ENCODE data around the gene VPS26B. TPM values are rescaled to one million over a fixed set of nuclear protein-coding genes. Genes with fewer than 3 reads are reported as not detected.

Gene VPS26B
- total and polyA plus RNA-seq, 7 donors, result 22.8 to 53.7 (median 35.7) TPM

- peaks cover 0 to 23% (median 18%) of the 10 kb centered on the region in 4 donors for H3K4me1 ChIP-seq
- H3K36me3 ChIP-seq, result no peaks in the 10 kb centered on the region
- H3K4me3 ChIP-seq, result peak overlapping the region in 2 of 4 donors; percentile 37 to 45
- TF ChIP-seq POLR2A (IDR thresholded peaks at IDR 0.05) (no peak), EP300 (IDR thresholded peaks at IDR 0.05) (no peak), POLR2AphosphoS5 (IDR thresholded peaks at IDR 0.05) (peak in 1 of 4 donors; percentile 23), CTCF (IDR thresholded peaks at IDR 0.05) (no peak)
- WGBS, 2 donors, result 14 to 15% methylated on average over 5 of the region's 5 CpGs
- no peak for DNase-seq
- intact Hi-C loops (cut with DNase I), result loop anchor here (5.0 kb wide), 1 partner anchor 57 kb away; the partner anchor contains the start of gene GLB1L2
- H3K9me3 ChIP-seq, result no peaks in the 10 kb centered on the region
- H3K27me3 ChIP-seq, result peaks cover 48 to 86% (median 76%) of the 10 kb centered on the region in 3 donors
- peak overlapping the region in 1 of 4 donors; percentile 43 for H3K27ac ChIP-seq
Measured at GRCh38 chr11:134275188-134275533, 50.7 kb downstream of the VPS26B start.

DNA sequence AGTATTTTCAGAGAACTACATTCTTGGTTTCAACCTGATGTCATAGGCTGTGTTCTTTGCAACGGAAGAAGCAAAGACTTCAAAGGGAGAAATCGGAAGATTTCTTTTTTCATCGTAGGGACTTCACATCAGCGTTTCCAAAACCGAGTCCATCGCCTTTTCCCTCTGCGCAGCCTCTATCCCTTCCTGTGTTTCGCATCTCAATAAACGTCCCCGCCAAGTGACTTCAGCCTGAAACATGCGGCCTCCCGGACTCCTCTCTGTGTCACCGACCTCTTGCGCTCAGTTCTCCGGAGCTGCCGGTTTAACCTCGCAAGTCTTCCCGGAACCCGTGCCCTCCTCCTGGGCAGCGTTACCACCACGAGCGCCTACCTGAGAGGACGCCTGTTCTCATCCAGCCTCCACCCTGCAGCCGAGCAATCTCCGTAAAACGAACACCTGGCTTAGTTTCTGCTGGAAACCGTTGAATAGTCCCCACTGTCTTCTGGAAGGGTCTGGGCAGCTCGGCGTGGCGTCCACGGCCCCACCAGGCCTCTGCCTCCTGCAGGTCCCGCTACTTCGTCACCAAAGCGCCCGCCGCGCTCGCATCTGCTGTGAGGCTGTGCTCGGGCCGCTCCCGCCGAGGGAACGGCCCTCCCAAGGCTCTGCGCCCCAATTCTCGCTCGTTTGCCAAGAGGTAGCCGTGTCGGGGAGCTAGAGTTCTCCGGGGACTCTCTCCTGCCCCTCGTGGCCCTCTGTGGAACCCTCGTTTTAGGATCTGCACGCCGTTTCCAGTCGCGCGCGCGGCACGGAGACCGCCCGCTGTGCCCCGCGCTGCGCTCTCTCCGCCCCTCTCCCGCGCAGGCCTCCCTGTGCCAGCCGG is 51.3 kb downstream of the VPS26B start, which contains the start of gene GLB1L3:
GLB1L3 (plus strand) TSS at position 846 of the 862 bp plus-strand sequence. CDS start 362 bp downstream, outside the sequence.
- Histone ChIP-seq H3K36me3 (no peaks in the 10 kb centered on the region), H3K27ac (peak within 1 kb of the TSS in 3 of 4 donors; percentile 13 to 43 (median 39)), H3K4me1 (peaks cover 0 to 23% (median 18%) of the 10 kb centered on the region in 4 donors), H3K4me3 (peak within 1 kb of the TSS; percentile 5 to 45 (median 38)), H3K27me3 (peaks cover 45 to 80% (median 76%) of the 10 kb centered on the region in 3 donors), H3K9me3 (no peaks in the 10 kb centered on the region)
- no peak for DNase-seq
- TF ChIP-seq POLR2AphosphoS5 (IDR thresholded peaks at IDR 0.05), result peak in 3 of 4 donors; percentile 7 to 42 (median 16)
- no peak for TF ChIP-seq EP300 (IDR thresholded peaks at IDR 0.05)
- peak in 2 of 4 experiments; percentile 23 to 36 for TF ChIP-seq CTCF (IDR thresholded peaks at IDR 0.05)
- WGBS, 2 donors, result 2 to 4% methylated on average over 68 of the region's 68 CpGs
- intact Hi-C loops (cut with DNase I), result loop anchor here (5.0 kb wide), 1 partner anchor 57 kb away; the partner anchor contains the start of gene GLB1L2

DNA sequence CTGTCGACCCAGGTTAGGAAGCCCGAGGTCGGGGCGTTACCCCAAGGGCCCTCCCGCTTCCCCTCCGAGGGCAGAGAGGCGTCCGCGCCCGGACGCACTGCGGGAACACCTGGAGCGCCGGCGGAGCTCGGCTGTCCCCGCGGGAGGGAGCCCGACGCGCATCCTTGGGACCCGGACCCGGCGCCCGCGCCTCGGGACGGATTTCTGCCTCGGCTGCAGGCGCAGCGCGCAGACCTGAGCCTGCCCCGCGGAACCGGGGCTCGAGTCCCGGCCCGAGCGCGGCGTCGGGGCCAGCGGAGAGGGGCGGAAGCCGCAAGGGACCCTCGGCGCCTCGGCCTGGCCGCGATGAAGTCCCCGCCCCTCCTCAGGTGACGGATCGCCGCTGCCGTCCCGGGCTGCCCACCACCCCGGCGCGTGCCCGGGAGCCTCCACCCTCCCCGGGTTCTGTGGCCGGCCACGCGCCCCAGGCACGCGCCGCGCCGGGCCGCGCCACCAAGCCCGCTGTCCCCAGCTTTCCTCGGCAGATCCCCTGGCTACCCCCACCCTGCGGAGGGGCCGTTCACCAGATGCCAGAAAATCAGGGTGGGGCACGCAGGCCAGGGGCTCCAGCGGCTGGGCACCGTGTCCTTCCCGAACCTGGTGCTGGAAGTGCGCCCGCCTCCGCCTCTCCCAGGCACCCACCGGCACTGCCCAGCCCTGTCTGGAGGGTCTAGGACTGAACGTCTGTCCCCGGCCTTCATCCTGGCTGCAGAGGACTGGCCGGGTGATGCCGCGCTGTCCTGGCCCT is 52.1 kb downstream of the VPS26B start:
- DNase-seq, result no peak
- Histone ChIP-seq H3K27ac (peak overlapping the region in 2 of 4 donors; percentile 13 to 43), H3K4me3 (peak overlapping the region; percentile 5 to 45 (median 38)), H3K4me1 (peaks cover 0 to 23% (median 18%) of the 10 kb centered on the region in 4 donors), H3K27me3 (peaks cover 43 to 72% (median 67%) of the 10 kb centered on the region in 3 donors), H3K9me3 (no peaks in the 10 kb centered on the region), H3K36me3 (no peaks in the 10 kb centered on the region)
- 2 to 4% methylated on average over 88 of the region's 88 CpGs for WGBS, 2 donors
- TF ChIP-seq POLR2AphosphoS5 (IDR thresholded peaks at IDR 0.05) (no peak), CTCF (IDR thresholded peaks at IDR 0.05) (peak in 1 of 4 experiments; percentile 6)
- intact Hi-C loops (cut with DNase I), result loop anchor here (5.0 kb wide), 1 partner anchor 56 kb away; the partner anchor contains the start of gene GLB1L2

GRCh38 chr11:134277183-134278001 is 52.9 kb downstream of the VPS26B start:
- TF ChIP-seq POLR2AphosphoS5 (IDR thresholded peaks at IDR 0.05) (no peak), EP300 (IDR thresholded peaks at IDR 0.05) (no peak), POLR2A (IDR thresholded peaks at IDR 0.05) (no peak), CTCF (IDR thresholded peaks at IDR 0.05) (no peak)
- Histone ChIP-seq H3K27ac (no peak overlapping the region), H3K36me3 (no peaks in the 10 kb centered on the region), H3K9me3 (no peaks in the 10 kb centered on the region), H3K4me1 (peaks cover 0 to 23% (median 18%) of the 10 kb centered on the region in 4 donors), H3K27me3 (peaks cover 38 to 64% (median 61%) of the 10 kb centered on the region in 3 donors), H3K4me3 (peak overlapping the region in 3 of 4 donors; percentile 37 to 45 (median 40))
- intact Hi-C loops (cut with DNase I), result loop anchor here (5.0 kb wide), 1 partner anchor 55 kb away; the partner anchor contains the start of gene GLB1L2
- DNase-seq, result no peak
- WGBS, 2 donors, result 20 to 24% methylated on average over 36 of the region's 36 CpGs

Data from sigmoid colon (tissue), 7 donors.